ENCODE data around the gene CARS1. TPM values are rescaled to one million over a fixed set of nuclear protein-coding genes. Genes with fewer than 3 reads are reported as not detected.

Gene CARS1
- polyA plus RNA-seq, 12 donors, result 10.0 to 26.9 (median 21.0) TPM; not detected in 1

- no peak for DNase-seq
Measured at GRCh38 chr11:3009481-3009880, 47.7 kb downstream of the CARS1 start.

DNA sequence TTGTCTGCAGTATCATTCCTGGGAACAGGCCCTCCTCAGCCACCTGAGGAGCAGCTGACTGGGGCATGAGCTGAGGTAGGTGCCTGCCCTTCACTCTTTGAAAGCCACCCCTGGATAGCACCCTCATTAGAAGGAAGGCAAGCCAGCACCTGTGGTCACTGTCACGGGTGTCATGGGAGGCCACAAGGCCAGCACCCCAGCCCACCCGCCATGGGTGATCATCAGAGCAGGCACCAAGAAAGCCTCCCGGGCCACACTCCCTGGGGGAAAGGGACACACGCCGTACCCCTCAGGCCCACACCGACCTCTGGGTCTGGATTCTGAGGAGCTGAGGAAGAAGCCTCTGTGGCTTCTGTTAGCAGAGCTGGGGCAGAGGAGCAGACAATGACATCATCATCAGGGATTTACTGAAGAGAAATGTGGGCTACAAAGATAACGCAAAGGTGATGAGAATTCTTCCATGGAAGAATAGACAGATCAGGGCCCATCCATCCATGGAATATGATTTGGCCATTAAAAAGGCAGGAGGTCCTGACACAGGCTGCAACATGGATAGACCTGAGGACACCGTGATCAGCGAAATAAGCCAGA, 48.4 kb downstream of the CARS1 start:
- DNase-seq, result no peak

- DNase-seq, result no peak
Measured at GRCh38 chr11:3007404-3008010, 49.7 kb downstream of the CARS1 start.

- no peak for DNase-seq
Measured at GRCh38 chr11:3006505-3007260, 50.5 kb downstream of the CARS1 start.

GRCh38 chr11:3004481-3004880, 52.7 kb downstream of the CARS1 start:
- DNase-seq, result no peak

- DNase-seq, result no peak
Measured at GRCh38 chr11:3003396-3004231, 53.6 kb downstream of the CARS1 start.

DNA sequence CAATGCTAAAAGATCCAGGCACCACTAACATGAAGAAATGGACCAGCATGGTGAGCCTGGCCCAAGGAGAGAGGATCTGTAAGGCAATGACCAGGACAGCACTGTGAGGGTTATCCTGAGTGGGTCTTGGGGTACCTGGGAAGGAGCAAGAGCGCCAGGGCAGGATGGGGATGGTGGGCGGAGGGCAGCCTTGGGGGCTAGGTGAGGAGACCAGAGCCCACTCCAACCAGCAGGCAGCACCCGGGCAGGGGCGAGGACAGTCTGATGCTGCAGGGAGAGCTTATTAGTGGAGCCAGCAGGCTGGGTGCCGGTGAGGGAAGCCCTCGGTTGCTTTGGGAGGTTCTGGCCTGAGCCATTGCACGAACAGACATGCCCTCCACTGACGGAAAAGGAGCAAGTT, 54.4 kb downstream of the CARS1 start:
- no peak for DNase-seq

GRCh38 chr11:3002351-3002861, 54.8 kb downstream of the CARS1 start:
- no peak for DNase-seq

DNA sequence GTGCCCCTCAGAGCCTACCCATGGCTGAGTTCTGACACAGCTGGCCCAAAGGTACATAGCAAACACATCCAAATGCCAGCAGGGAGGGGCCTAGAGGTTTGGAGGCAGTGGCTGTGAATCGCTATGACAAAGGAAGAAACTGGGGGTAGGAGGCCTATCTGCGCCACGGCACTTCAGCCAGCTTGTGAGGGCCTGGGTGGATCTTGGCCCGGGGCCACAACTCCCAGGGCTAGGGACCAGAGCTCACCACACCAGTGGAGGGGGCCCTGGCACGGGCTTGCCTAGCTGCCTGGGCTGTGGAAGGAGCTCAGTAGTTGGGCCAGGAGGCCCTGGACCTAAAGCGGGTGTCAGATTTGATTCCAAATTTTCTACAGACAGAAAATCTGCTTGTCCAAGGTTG, 55.7 kb downstream of the CARS1 start:
- no peak for DNase-seq

DNA sequence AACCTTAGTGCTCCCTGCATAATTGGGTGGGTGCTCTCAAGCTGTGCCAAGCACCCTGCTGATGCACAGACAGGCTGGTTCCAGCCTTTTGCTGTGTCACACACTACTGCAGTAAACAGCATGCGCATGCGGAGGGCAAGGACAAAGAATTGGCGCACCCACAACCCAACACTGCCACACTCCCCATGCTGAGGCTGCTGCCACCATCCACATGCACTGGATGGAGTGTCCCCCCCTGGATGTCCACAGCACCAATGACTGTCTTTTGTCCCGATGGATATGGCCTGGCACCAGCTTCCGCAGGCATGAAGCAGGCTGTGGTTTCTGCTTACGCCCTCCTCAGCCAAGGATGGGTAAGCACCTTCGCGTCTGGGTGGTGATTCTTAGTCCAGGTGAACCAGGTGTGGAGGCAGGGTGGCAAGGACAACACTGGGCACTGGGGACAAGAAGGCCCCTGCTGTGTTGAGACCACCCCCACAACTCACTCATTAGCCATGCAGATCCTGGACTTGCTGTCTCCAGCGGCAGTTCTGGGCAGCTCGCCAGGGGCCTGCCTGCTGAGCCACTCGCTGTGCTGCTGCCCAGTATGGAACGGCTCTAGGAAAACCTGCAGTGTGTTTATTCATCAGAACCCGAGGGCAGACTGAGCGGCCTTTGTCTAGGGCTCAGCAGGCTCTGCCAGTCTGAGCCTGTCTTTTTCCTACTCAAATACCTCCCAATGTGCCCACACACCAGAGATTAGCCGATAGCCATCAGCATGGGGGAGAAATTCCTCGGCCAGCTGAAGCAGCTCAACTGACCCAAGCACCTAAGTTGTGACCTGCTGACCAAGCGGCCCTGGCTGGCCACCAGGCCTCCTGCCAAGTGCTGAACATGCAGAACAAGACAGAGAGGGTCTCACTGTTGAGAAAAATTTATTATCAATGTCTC, 56.9 kb downstream of the CARS1 start:
- DNase-seq, result peak; percentile 41

GRCh38 chr11:2999464-2999998, 57.7 kb downstream of the CARS1 start:
- no peak for DNase-seq

GRCh38 chr11:2998073-2998850, 59.0 kb downstream of the CARS1 start:
- no peak for DNase-seq

DNA sequence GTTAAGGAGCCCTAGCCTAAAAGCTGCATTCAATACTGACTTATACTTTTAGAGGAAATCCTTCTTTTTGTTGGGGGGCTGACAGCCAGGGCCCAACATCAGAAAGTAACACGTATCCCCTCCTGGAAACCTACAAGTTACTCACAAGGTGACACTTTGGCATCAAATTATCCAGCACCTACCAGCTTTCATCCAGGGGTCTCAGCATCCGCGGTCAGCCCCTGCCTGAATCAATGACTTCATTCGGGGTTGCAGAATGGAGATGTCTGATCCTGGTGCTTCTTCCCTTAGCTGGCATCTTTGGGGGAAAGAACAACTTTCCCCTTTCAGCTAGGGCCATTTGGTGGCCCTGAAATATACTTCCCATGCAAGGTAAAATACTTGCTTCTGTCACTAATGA, 59.8 kb downstream of the CARS1 start:
- no peak for DNase-seq

DNA sequence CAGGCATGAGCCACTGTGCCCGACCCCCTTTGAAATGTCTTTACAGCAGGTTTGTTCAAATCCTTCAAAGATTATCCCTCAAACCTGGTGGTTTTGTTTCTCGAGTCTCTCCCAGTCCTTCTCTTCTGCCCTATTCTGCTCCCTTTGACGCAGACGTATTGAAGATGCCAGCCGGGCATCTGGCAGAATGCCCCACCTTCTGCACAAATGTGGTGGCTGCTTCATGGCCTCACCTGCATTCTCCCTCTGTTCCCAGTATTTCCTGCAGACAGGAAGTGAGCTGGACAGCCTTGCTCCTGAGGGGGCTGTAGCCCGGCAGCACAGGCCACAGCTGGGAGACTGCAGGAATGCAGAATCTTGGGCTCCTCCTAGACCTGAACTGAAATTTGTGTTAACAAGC, 60.2 kb downstream of the CARS1 start:
- DNase-seq, result no peak

GRCh38 chr11:2995893-2996554, 61.2 kb downstream of the CARS1 start:
- DNase-seq, result no peak

DNA sequence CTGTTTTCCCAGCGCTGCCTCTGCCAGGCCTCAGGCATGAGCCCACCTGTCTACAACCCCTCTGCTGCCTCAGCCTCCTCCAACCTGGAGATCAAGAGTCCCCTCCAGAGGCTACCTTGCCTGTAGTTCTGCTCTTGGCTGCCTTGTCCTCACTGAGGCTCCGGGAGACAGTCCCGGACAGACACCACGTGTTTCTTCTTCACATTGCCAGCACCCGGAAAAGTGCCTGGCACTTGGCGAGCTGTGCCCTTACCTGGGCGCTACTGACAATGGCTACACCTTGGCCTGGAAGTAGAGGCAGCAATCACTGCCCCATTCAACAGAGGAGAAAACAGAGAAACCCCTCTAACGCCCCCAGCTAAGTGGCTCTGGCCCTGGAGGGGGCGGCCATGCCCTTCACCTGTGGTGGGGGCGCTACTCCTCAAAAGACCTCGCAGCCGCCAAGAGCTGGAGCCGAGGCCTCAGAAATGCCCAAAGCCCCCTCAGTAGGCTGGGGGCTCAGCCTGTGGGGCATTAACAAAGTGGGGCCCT, 62.1 kb downstream of the CARS1 start:
- DNase-seq, result no peak

DNA sequence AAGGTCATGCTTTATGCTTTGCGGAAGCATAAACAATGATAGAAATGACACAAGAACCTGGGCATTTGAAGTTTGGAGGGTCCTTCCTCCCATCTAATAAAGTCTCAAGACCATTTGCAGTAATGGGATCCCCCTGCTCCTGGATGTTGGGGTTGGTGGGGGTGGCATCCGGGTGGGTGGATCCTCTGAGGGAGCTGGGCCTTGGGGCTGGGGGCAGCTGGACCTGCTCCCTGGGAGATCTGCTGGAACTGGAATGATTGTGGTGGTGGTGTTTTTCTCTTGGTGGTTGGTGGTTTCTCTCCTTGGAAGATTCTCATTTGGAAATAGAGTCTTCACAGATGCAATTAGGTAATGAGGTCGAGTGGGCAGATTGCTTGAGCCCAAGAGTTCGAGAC, 62.9 kb downstream of the CARS1 start:
- no peak for DNase-seq

DNA sequence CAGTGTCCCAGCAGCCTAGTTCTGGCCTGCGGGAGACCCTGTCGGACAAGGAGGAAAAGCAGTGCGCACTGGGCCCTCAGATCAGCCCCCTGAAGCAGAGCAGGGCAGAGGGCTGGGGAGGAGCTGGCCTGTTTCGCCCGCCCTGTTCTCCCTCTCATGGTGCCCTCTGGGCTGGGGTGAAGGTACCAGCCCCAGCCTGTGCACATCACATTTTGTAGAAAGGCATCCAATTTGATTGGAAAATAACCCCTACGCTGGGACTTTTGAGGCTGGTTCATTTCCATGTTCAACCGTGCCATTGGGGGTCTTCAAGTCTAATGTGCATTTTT, 64.3 kb downstream of the CARS1 start:
- DNase-seq, result no peak

All from muscle of arm (tissue), 12 donors.